Hematopoietic multipotent progenitor cell treated with erythropoietin and hydrocortisone succinate and interleukin-3 and kit ligand, for 15 days (in vitro differentiated cells): ENCODE data around the gene CD27.
"Not testable (repeated sequence)": the region's sequence is repeated elsewhere in the genome, so short reads cannot be mapped to it uniquely, and the experiment has no call there.

Experiments
- DNase-seq: peaks from one replicate; pipeline ENCODE4 v3.0.0-alpha.2; 2015; ENCODE audit warnings: low spot score

The CD27 gene

DNA sequence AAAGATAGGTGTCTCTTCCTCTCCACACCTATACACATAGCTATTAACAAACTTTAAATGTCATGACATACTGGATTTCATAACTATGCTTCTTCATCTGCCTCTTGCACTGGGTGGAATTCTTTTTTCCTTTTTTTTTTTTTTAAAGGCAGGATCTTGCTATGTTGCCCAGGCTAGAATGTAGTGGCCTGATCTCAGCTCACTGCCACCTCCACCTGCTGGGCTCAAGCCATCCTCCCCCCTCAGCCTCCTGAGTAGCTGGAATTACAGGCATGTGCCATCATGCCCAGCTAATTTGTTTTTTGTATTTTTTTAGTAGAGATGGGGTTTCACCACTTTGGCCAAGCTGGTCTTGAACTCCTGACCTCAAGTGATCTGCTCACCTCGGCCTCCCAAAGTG is 43.5 kb downstream of the CD27 start:
- DNase-seq: no peak

DNA sequence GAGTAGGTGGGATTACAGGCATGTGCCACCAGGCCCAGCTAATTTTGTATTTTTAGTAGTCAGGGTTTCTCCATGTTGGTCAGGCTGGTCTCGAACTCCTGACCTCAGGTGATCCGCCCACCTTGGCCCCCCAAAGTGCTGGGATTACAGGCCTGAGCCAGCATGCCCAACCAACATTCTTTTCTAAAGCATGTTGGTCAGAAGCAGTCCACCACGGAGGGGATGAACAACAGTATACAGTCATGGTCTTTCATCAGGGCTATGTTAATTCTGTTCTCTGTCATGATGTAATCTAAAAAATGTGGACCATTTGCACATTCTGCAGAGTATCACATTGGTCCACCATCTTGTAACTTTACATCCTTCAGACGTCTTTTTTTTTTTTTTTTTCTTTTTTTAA is 44.7 kb downstream of the CD27 start:
- no peak for DNase-seq

DNA sequence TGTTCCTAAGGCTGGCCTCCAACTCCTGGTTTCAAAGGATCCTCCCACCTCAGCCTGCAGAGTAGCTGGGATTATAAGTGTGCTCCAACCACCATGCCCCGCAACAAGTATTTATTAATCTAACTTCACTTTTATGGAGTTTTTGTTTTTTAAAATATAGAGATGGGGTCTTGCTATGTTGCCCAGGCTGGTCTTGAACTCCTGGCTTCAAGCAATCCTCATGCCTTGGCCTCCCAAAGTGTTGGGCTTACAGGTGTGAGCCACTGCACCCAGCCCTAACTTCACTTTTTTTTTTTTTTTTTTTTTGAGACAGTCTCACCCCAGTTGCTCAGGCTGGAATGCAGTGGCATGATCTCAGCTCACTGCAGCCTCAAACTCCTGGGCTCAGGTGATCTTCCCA is 45.9 kb downstream of the CD27 start:
- not testable (repeated sequence) for DNase-seq

DNA sequence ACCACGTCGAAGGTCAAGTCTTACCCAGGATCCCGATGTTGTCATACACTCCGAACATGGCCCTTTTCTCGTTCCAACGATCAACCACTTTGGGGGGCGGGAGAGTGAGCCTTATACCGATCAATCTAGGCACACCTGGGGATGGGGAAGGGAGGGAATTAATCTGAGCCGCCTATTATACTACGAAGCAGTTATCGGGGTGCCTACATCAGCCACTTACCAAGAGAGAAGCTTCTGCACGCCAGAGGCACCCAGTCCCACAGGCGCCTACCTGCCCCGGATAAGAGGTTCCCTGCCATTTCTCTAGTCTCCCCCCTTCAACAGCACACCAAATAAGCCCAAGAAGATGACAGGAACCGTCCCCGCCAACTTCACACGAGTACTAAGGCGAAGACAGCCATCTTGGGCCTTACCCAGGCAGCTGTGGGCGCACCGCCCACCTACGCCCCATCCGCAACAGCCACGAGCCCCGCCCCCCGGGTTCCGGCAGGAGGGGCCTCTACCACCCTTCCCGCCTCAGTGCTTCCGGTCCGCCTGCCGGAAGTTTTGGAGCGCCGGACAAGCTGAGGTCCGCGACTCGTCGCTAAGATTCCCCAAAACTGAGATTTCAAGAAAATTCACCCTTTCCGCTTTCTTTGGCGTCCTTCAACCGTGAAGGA is 48.2 kb downstream of the CD27 start, which contains the start of gene MRPL51:
TSS of gene MRPL51 (minus strand) at position 425 of the 659 bp plus-strand sequence. CDS start at position 299, 126 bp downstream.
- peak; percentile 95 for DNase-seq

DNA sequence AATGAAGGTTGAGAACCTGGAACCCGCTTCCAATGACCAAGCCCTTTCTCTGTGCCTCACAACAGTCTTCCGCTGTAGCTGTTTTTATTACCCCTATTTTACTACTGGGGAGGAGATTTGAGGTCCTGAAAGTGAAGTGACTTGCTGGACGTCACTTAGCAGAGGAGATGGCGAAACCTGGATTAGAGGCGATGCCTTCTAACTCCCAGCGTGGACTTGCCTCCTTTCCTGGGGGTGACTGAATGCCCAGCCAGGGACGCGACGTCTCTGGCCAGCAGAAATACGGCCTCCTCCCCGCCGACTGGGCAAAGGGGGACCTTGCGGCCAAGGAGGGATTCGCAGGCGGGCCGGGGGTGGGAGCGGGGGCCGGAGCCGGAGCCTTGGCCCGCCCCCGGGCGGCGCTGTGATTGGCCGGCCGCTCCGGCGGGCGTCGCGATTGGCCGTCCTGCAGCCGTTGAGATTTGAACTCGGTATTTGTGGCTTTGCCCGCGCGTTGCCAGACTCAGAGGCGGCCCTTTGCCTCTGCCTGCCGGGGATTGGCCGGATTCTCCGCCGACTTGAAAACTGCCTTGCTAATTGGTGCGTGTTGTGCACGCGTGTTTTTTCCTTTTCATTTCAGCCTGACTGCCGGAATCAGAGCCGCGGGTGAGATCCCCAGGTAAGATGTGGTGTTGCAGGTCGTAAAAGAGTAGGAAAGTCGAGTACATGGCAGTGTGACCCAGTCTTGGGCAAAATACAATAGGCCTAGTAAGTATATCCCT is 48.9 kb downstream of the CD27 start, which contains the start of gene NCAPD2:
TSS of gene NCAPD2 (plus strand) at position 606 of the 761 bp plus-strand sequence. CDS start 997 bp downstream, outside the sequence.
- DNase-seq: peak; percentile 95

DNA sequence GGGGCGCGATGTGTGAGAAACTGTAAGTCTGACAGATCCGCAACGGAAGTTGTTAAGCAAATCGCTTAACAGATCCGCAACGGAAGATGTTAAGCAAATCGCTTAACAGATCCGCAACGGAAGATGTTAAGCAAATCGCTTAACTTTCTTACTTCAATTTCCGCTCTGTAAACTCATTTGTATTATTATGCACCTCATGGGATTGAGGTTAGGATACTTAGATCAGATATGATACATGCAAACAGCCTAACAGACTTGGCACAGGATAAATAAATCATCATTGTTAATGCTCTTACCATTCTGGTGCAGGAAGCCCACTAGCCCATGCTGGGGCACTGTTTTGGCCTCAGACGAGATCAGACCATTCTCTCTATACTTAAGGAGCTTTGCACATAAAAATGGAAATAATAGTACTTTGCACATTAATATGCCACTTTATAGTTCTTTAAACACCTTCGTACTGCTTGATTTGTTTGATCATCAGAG is 49.5 kb downstream of the CD27 start:
- peak; percentile 24 for DNase-seq

DNA sequence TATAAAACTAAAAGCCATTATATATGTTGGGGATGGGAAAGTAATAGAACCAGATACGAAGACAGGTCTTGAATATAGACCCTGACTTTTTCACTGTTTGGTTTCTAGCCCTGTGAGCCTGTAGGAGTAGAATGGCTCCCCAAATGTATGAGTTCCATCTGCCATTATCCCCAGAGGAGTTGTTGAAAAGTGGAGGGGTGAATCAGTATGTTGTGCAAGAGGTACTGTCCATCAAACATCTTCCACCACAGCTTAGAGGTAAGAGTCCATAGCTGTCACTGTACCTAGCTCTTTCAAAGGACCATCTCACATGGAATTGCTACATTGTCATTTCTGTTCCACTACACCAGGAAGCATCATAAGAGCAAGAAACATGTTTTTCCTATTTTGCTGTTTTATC is 50.2 kb downstream of the CD27 start:
- no peak for DNase-seq

DNA sequence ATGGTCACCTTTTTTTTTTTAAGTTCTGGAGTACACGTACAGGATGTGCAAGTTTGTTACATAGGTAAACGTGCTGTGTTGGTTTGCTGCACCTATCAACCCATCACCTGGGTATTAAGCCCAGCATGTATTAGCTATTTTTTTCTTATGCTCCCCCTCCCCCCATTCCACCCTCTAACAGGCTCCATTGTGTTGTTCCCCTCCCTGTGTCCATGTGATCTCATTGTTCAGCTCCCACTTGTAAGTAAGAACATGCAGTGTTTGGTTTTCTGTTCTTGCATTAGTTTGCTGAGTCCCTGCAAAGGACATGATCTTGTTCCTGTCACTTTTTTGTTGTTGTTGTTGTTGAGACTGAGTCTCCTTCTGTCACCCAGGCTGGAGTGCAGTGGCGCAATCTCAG is 52.5 kb downstream of the CD27 start:
- not testable (repeated sequence) for DNase-seq

DNA sequence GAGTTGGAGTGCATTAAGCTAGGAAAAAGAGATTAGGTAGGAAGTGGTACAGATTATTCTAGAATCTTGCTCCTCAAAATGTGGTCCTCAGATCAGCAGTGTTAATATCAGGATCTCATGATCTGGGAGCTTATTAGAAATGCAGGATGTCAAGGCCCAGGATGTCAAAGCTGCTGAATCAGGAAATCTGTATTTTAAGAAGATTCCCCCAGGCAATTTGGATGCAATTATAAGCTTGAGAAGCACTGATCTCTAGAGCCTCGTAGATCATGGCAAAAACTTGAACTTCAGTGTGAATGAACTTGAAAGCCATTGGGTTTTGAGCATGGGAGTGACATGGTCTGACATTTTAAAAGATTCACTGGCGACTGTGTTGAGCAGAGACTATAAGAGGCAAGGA is 55.7 kb downstream of the CD27 start:
- no peak for DNase-seq
